GM12872 (cell line): ENCODE results near the gene EFNA2.

Experiments
- CTCF ChIP-seq: IDR thresholded peaks from 3 replicates; pipeline ENCODE4 v1.5.1; 2011; ENCODE audit warnings: low read depth, mild to moderate bottlenecking, low read length, moderate library complexity; ENCODE audit not compliant: insufficient read depth

The EFNA2 gene

DNA sequence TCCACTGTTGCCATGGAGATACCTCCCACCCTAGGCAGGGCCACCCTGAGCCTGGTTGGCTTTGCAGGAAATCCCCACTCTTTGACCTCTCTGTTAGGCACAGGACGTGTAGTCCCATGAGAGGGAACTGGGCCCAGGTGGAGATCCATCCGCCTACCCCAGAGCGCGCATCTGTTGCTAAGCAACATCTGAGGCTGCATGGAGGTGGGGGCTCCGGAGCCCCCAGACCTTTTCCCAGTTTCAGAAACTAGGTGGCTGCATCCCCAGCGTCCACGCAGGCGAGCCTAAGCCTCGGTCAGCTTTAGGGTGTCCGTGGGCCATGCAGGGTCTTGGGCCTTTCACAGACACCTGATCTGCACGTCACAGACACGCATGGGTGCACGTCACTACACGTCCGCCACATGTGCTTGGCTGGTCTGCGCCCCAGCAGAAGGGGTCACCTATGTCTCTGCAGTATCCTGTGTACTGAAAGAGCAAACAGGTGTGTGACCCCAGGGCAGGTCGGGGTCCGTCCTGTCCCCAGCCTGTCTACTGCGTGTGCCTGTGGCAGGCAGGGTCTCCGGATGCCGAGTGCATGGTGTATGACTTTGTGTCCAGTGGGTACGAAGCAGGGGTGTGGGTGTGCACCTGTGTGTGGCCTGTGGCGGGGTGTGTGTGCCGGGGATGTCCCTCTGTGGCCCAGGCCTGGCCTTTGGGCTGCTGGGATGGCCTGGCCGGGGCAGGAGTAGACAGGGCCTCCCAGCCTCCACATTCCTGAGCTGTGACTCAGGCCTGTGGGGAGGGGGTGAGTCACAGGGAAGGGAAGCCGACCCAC lies 20.7 kb upstream of the EFNA2 start:
- no peak for TF ChIP-seq CTCF

GRCh38 chr19:1265615-1266128 lies 20.0 kb upstream of the EFNA2 start:
- TF ChIP-seq CTCF = no peak

DNA sequence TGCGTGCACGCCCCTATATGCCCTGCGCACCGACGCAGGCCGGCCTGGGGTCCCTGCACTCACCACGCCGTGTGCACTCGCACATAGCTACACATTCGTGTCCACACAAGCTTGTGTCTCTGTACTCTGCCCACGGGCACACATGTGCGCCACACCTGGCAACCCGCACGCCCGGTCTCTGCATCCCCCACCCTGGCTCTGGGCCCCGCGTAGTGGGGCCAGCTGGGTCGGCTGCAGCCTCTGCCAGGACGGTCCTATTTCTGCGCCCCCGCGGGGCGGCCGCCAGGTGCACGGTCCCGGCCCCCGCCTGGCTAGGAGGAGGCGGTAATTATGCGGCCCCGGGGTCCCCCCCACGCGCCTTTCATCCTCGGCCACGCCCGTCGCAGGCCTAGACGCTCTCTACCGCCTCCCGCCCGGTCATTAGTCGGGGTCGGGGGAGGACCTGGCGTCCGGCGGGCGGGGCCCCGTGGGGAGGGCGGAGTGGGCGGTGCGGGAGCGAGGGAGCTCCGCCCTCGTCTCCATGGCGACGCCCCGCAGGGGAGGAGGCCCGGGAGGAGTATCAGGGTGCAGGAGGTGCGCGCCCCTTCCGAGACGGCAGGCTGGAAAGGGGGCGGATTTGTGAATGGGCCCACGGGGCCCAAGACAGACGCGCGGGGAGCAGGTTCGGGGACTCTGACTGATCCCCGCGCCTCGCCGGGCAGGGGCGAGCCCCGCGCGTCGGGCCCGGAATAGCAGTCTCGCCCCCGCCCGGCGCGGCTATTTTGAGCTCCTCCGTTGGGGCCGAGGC lies 19.4 kb upstream of the EFNA2 start:
- TF ChIP-seq CTCF = no peak

- TF ChIP-seq CTCF = peak; percentile 85
Observed at GRCh38 chr19:1266916-1267476, 18.7 kb upstream of the EFNA2 start.

DNA sequence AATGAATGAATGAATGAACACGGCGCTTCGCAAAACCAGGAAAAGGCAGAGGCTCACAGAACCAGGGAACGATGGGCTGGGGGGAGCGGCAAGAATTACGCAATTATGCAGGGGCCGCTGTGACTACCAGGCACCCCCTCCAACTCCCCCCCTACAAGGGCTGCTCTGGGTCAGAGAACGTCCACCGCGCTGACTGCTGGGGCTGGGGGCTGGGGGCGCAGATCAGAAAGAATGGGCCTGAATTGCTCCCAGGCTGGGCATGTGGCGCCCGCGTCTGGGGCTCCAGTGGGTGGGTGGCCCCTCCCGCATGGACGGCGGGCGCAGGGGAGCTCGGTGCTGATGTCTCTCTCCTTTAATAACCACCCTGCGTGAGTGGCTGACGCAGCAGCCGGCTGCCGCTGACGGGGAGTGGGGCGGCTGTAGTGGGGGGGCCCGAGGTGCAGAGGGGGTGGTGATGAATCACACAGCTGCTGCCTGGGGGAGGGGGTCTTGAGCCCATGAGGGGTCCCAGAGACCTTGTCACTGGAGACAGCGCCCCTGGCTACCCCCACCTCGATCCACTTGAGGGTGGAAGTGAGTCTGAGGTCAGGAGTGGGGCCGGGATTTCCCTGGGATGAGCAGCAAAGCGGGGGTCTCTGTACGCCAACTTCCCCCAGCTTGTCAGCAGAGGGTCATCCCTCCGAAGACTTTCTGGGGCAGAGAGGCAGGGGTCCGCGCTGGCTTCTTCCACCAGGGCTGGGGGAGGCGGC lies 18.0 kb upstream of the EFNA2 start:
- no peak for TF ChIP-seq CTCF

DNA sequence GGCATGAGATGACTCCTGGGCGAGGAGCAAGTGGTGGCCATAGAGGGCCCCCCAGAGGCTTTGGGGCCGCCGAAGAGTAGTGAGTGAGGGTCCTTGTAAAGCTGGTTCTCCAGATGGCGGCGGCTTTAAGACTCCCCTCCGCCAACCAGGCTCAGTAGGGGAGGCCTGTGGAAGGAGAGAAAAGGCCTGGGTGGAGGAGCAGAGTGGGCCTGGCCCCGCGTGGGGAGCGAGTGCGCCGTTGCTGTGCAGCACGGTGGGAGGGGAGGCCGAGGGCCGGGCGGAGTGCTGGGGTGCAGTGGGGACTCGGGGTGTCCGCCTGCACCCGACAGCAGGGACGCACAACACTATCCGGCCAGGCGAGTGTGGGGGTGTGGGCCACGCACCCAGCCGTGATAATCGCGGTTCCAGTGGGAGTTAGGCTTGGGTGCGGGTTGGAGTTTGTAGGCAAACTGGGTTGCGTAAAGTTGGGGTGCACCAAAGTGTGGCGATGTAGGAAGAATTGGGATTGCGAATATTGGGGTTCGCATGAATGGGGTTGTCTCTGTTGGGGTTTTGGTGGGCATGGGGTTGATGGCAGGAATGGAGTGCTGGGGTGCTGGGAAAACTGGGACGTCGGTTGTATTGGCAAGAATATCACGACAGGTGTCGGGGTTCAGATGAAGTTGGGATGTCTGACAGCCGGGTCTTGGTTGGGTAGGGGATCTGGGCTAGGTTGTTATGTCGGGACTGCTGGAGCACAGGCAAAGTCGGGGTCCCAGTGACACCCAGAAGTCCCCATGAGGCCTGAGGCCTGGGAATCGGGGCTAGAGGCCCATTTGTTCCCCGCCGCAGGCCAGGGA lies 17.2 kb upstream of the EFNA2 start:
- no peak for TF ChIP-seq CTCF
